Ovary (tissue), 3 donors: Measurements from ENCODE around the gene ARL2BP.

ENCODE experiments used
- CTCF ChIP-seq, 3 donors: fragments of 450-650 bp in 2 of 3; fragments of 200-600 bp in 1 of 3; IDR thresholded peaks; one replicate each; pipeline versions ENCODE4 v1.5.1 to v1.8.0; 2016 to 2022; ENCODE audit warnings: antibody characterized with exemption in 3 of 3, mild to moderate bottlenecking in 1 of 3
- POLR2A ChIP-seq: fragments of 450-650 bp; IDR thresholded peaks from one replicate; pipeline ENCODE4 v1.6.1; 2017; ENCODE audit warnings: antibody characterized with exemption, mild to moderate bottlenecking, moderate library complexity
- donor health status: DM: no; HTN: no; CAD: no.

- no peak for TF ChIP-seq CTCF (IDR thresholded peaks at IDR 0.05)
- TF ChIP-seq POLR2A: no peak
Observed at GRCh38 chr16:57273359-57273758, 28.3 kb downstream of the ARL2BP start.
